Gastroesophageal sphincter (tissue), 4 donors: ENCODE data around the gene PLXNB3. TPM values are rescaled to one million over a fixed set of nuclear protein-coding genes. Genes with fewer than 3 reads are reported as not detected.
A peak's percentile ranks its signal among the peaks of the same experiment; 100 is the strongest.
"Not testable (repeated sequence)": the region's sequence is repeated elsewhere in the genome, so short reads cannot be mapped to it uniquely, and the experiment has no call there.

Experiments used
- ATAC-seq: fragments of 150-250 bp; one replicate; pipeline ENCODE4 v1.9.1; 2016; ENCODE audit warnings: mild to moderate bottlenecking, moderate library complexity
- H3K27ac ChIP-seq, 4 donors: fragments of 200-600 bp; sonication (generic) in 3 of 4; 1 replicate in 3 of 4; 2 replicates in 1 of 4; pipeline ENCODE4 v1.5.1; 2016 to 2019
- H3K27me3 ChIP-seq: fragments of 200-600 bp; sonication (generic); one replicate; pipeline ENCODE4 v1.5.1; 2019
- H3K36me3 ChIP-seq, 2 donors: fragments of 200-600 bp; sonication (generic); one replicate each; pipeline ENCODE4 v1.5.1; 2019; ENCODE audit warnings: control low read depth in 1 of 2
- H3K4me1 ChIP-seq, 3 donors: fragments of 200-600 bp; sonication (generic); 1 replicate in 2 of 3; 2 replicates in 1 of 3; pipeline ENCODE4 v1.5.1; 2016 to 2019; ENCODE audit warnings: control low read depth in 2 of 3
- H3K4me3 ChIP-seq, 2 donors: fragments of 200-600 bp; sonication (generic); one replicate each; pipeline ENCODE4 v1.5.1; 2019; ENCODE audit warnings: mild to moderate bottlenecking in 1 of 2, moderate library complexity in 1 of 2
- H3K9me3 ChIP-seq, 3 donors: fragments of 200-600 bp; sonication (generic); one replicate each; pipeline ENCODE4 v1.5.1; 2017 to 2019; ENCODE audit warnings: control low read depth in 2 of 3
- EP300 ChIP-seq: sonication (generic); formaldehyde crosslinking; IDR thresholded peaks from one replicate; pipeline ENCODE4 v1.6.1; 2017; ENCODE audit warnings: antibody characterized with exemption, mild to moderate bottlenecking
- POLR2A ChIP-seq, 2 donors: fragments of 450-650 bp; IDR thresholded peaks; one replicate each; pipeline ENCODE4 v1.6.1; 2017; ENCODE audit warnings: antibody characterized with exemption in 2 of 2, mild to moderate bottlenecking in 2 of 2, moderate library complexity in 1 of 2
- POLR2AphosphoS5 ChIP-seq: sonication (generic); formaldehyde crosslinking; IDR thresholded peaks from one replicate; pipeline ENCODE4 v1.6.1; 2017; ENCODE audit warnings: antibody characterized with exemption
- WGBS, 2 donors: methylation state at CpG; one replicate each; pipeline ENCODE4 v1.1.5; 2018; ENCODE audit warnings: low coverage in 1 of 2; 5-methylcytosine and 5-hydroxymethylcytosine counted together
- total RNA-seq, 4 donors: library from RNA; depleted of rRNA; stranded (reverse); fragments of >200 nt; gene quantifications; one replicate each; pipeline ENCODE4 v1.1.0, GENCODE V29; 2016
- TF ChIP-seq, protein P1 (sequence below), 4 experiments: fragments of 200-600 bp in 2 of 4; fragments of 450-650 bp in 2 of 4; sonication (generic) in 1 of 4; IDR thresholded peaks; one replicate each; pipeline ENCODE4 v1.5.1; 2017 to 2019; ENCODE audit warnings: antibody characterized with exemption in 4 of 4, mild to moderate bottlenecking in 2 of 4, moderate library complexity in 2 of 4

Gene PLXNB3
- total RNA-seq, 4 donors from 2014 or later = 9.2 to 19.2 (median 16.8) TPM

DNA sequence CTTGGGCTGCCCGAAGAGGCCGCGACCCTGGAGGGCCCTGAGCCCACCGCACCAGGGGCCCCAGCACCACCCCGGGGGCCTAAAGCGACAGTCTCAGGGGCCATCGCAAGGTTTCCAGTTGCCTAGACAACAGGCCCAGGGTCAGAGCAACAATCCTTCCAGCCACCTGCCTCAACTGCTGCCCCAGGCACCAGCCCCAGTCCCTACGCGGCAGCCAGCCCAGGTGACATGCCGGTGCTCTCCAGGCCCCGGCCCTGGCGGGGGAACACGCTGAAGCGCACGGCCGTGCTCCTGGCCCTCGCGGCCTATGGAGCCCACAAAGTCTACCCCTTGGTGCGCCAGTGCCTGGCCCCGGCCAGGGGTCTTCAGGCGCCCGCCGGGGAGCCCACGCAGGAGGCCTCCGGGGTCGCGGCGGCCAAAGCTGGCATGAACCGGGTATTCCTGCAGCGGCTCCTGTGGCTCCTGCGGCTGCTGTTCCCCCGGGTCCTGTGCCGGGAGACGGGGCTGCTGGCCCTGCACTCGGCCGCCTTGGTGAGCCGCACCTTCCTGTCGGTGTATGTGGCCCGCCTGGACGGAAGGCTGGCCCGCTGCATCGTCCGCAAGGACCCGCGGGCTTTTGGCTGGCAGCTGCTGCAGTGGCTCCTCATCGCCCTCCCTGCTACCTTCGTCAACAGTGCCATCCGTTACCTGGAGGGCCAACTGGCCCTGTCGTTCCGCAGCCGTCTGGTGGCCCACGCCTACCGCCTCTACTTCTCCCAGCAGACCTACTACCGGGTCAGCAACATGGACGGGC lies 38.8 kb upstream of the PLXNB3 start:
- H3K27me3 ChIP-seq = no peaks in the 10 kb centered on the region
- H3K4me3 ChIP-seq = peak overlapping the region; percentile 76 to 81
- no peak for TF ChIP-seq POLR2AphosphoS5
- peaks cover 0 to 22% of the 10 kb centered on the region in 2 donors for H3K36me3 ChIP-seq
- H3K9me3 ChIP-seq = no peaks in the 10 kb centered on the region
- peak overlapping the region; percentile 80 to 91 (median 87) for H3K27ac ChIP-seq
- peaks cover 0 to 62% (median 32%) of the 10 kb centered on the region in 3 donors for H3K4me1 ChIP-seq
- ATAC-seq = no peak
- WGBS, 2 donors = no CpG with 5 or more reads among the region's 55 CpGs

DNA sequence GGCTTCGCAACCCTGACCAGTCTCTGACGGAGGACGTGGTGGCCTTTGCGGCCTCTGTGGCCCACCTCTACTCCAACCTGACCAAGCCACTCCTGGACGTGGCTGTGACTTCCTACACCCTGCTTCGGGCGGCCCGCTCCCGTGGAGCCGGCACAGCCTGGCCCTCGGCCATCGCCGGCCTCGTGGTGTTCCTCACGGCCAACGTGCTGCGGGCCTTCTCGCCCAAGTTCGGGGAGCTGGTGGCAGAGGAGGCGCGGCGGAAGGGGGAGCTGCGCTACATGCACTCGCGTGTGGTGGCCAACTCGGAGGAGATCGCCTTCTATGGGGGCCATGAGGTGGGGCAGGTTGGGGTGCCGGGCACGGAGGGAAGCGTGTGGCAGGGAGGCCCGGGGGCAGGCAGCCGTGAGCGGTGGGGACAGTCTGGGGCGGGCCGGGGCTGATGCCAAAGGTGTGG lies 38.2 kb upstream of the PLXNB3 start:
- Histone ChIP-seq H3K4me3 (peak overlapping the region in 1 of 2 donors; percentile 76), H3K27ac (peak overlapping the region; percentile 70 to 91 (median 87)), H3K36me3 (peaks cover 0 to 19% of the 10 kb centered on the region in 2 donors), H3K27me3 (no peaks in the 10 kb centered on the region), H3K4me1 (peaks cover 0 to 62% (median 32%) of the 10 kb centered on the region in 3 donors), H3K9me3 (no peaks in the 10 kb centered on the region)
- TF ChIP-seq POLR2A (IDR thresholded peaks at IDR 0.05) = no peak
- no peak for TF ChIP-seq EP300
- no CpG with 5 or more reads among the region's 35 CpGs for WGBS, 2 donors
- no peak for ATAC-seq

DNA sequence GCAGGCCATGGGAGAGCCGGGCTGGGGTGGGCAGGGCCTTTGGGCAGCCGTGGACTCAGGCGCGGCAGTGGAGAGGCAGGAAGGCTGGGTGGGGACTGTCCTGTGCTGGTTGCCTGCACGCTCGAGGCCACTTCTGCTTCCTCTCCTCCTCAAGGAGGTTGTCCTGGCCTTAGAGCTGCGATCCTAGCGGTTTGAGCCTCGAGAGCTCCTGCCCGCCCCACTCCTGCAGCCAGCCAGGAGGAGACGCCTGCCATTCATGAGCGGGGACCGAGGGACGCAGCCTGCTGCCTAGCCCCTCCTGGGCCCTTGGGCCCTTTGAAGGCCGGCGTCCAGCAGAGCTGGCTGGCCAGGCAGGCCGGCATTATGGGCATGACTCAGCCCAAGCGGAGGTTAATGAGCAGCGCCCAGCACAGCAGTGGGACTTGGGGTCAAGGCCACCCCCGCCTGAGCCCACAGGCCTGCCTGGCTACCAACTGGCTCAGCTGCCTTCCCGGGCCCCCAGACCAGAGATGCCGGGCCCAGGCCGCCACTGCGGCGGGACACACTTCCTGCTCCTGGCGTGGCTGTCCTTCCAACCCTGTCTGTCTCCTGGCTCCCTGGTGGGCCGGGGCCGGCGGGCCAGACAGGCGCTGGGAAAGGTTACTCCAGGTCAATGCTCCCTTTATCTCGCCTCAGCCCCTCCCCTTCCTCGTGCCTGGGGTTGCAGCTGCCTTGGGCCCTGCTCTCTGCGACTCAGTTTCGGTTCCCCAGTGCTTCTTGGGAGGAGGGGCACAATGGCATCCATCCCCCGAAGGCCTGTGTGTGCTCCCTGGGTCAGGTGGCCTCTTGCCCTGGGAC lies 37.5 kb upstream of the PLXNB3 start:
- TF ChIP-seq POLR2AphosphoS5 = no peak
- TF ChIP-seq POLR2A (IDR thresholded peaks at IDR 0.05) = peak in 1 of 2 donors; percentile 26
- no peaks in the 10 kb centered on the region for H3K27me3 ChIP-seq
- peak overlapping the region; percentile 70 to 91 (median 87) for H3K27ac ChIP-seq
- WGBS, 2 donors = no CpG with 5 or more reads among the region's 35 CpGs
- peak overlapping the region in 1 of 2 donors; percentile 76 for H3K4me3 ChIP-seq
- H3K36me3 ChIP-seq = peaks cover 0 to 16% of the 10 kb centered on the region in 2 donors
- peak; percentile 8 for ATAC-seq
- H3K9me3 ChIP-seq = no peaks in the 10 kb centered on the region
- peaks cover 0 to 62% (median 32%) of the 10 kb centered on the region in 3 donors for H3K4me1 ChIP-seq

DNA sequence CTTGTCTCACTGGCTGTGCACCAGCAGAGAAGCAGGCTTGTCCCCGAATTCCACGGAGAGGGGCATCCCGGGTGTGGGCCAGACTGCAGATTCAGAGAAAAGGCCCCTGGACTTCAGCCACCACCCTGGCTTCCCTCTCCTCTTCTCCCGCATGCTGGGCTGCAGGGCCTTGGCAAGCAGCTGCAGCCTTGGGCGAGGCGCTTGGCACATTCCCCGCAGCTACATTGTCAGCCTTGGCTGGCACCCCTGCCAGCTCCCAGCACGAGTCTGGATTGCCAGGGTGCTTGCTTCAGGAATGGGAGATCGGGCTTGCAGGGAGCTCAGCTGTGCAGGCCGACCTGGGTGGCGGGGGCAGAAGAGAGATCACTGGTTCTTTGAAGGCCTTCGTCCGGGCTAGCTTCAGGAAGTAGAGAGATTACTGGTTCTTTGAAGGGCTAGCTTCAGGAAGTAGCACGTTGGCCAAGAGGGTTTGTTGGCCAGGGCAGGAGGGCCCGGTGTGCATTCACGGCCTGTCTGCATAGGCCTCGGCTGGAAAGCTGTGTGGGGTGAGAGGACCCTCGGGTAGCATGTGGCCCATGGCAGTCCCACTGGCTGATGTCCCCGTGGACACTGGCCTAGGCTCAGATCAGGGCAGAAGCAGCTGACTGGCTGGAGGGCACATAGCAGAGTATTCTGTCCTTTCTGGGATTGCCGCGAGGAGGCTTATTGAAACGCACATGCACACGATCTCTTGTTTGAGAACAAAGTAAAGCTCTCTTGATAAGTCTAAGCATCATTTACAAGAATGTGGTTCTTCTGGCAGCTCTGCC lies 36.7 kb upstream of the PLXNB3 start:
- H3K9me3 ChIP-seq = no peaks in the 10 kb centered on the region
- H3K4me3 ChIP-seq = peak overlapping the region in 1 of 2 donors; percentile 76
- peaks cover 0 to 58% (median 30%) of the 10 kb centered on the region in 3 donors for H3K4me1 ChIP-seq
- H3K36me3 ChIP-seq = peaks cover 0 to 21% of the 10 kb centered on the region in 2 donors
- no peaks in the 10 kb centered on the region for H3K27me3 ChIP-seq
- peak overlapping the region; percentile 24 to 91 (median 87) for H3K27ac ChIP-seq
- WGBS, 2 donors = 40% methylated on average over 1 of the region's 23 CpGs; no CpG with 5 or more reads in 1 of the 2 donors
- peak; percentile 23 for ATAC-seq
- TF ChIP-seq POLR2A (IDR thresholded peaks at IDR 0.05) = no peak
- TF ChIP-seq POLR2AphosphoS5 = peak; percentile 27

DNA sequence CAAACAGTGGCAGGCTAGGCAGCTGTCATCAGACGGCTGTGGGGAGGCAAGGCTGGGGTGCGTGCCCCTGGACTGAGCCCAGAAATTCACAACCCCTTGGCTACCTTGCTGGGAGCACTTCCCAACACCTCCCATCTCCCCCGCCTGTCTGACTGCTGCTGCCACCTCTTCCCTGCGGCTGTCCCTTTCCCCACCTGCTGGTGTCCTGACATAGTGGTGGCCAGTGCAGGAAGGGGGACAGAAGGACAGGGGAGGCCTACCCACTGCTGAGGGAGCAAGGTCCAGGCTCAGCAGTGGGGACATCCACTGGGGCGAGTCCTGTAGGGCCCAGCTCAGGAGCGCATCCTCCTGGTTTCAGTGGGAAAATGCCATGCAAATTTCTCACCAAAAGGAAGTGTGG lies 36.0 kb upstream of the PLXNB3 start:
- H3K27me3 ChIP-seq = no peaks in the 10 kb centered on the region

DNA sequence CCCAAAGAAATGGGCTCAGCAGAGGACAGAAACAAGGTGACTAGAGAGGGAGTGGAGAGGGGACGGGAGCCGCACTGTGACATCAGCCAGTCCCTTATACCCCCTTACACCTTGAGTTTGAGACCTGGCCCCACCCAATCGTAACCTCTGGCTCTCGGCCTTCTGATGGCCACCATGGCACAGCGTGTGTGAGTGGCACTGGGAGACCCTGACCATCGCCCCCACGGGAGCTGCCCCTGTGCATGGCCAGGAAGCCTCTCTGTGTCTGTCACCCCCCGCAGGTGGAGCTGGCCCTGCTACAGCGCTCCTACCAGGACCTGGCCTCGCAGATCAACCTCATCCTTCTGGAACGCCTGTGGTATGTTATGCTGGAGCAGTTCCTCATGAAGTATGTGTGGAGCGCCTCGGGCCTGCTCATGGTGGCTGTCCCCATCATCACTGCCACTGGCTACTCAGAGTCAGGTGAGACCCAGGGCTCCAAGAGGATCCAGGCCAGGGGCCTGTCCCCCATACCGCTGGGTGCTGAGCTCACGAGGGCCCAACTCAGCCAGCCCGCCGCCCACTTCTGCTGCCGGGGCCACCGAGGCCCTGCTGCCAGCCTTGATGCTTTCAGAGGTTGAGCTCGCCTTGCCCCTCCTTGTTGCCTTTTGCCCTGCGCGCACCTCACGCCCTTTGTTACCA lies 35.0 kb upstream of the PLXNB3 start:
- no peak overlapping the region for H3K4me3 ChIP-seq
- WGBS, 2 donors = 70% methylated on average over 3 of the region's 23 CpGs; no CpG with 5 or more reads in 1 of the 2 donors
- ATAC-seq = no peak
- no peak overlapping the region for H3K27ac ChIP-seq
- H3K36me3 ChIP-seq = peaks cover 0 to 31% of the 10 kb centered on the region in 2 donors
- TF ChIP-seq POLR2A (IDR thresholded peaks at IDR 0.05) (no peak), POLR2AphosphoS5 (no peak), EP300 (no peak)
- TF ChIP-seq, protein P1, sequence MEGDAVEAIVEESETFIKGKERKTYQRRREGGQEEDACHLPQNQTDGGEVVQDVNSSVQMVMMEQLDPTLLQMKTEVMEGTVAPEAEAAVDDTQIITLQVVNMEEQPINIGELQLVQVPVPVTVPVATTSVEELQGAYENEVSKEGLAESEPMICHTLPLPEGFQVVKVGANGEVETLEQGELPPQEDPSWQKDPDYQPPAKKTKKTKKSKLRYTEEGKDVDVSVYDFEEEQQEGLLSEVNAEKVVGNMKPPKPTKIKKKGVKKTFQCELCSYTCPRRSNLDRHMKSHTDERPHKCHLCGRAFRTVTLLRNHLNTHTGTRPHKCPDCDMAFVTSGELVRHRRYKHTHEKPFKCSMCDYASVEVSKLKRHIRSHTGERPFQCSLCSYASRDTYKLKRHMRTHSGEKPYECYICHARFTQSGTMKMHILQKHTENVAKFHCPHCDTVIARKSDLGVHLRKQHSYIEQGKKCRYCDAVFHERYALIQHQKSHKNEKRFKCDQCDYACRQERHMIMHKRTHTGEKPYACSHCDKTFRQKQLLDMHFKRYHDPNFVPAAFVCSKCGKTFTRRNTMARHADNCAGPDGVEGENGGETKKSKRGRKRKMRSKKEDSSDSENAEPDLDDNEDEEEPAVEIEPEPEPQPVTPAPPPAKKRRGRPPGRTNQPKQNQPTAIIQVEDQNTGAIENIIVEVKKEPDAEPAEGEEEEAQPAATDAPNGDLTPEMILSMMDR (IDR thresholded peaks at IDR 0.05) = no peak
- H3K4me1 ChIP-seq = peaks cover 0 to 47% (median 26%) of the 10 kb centered on the region in 3 donors
- no peaks in the 10 kb centered on the region for H3K27me3 ChIP-seq
- no peaks in the 10 kb centered on the region for H3K9me3 ChIP-seq

More for the DNA sequence above, 36.0 kb upstream of the PLXNB3 start:
- ATAC-seq = no peak
- peaks cover 0 to 24% of the 10 kb centered on the region in 2 donors for H3K36me3 ChIP-seq
- TF ChIP-seq EP300 = no peak
- no peak for TF ChIP-seq POLR2A (IDR thresholded peaks at IDR 0.05)
- H3K4me3 ChIP-seq = no peak overlapping the region
- peaks cover 0 to 50% (median 26%) of the 10 kb centered on the region in 3 donors for H3K4me1 ChIP-seq
- no CpG with 5 or more reads among the region's 6 CpGs for WGBS, 2 donors
- H3K27ac ChIP-seq = peak overlapping the region in 3 of 4 donors; percentile 85 to 91 (median 89)
- no peaks in the 10 kb centered on the region for H3K9me3 ChIP-seq

DNA sequence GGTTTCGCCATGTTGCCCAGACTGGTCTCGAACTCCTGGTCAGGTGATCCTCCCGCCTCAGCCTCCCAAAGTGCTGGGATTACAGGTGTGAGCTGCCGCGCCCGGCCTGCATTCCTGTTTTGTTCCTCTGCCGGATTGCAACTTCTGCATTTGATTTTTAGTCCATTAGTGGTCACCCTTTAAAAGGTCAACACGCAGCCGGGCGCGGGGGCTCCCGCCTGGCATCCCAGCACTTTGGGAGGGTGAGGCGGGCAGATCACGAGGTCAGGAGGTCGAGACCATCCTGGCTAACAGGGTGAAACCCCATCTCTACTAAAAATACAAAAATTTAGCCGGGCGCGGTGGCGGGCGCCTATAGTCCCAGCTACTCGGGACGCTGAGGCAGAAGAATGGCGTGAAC lies 33.9 kb upstream of the PLXNB3 start:
- WGBS, 2 donors = 67% methylated on average over 2 of the region's 23 CpGs; no CpG with 5 or more reads in 1 of the 2 donors
- H3K27me3 ChIP-seq, H3K4me3 ChIP-seq, H3K9me3 ChIP-seq, ATAC-seq, H3K27ac ChIP-seq: not testable (repeated sequence)
- peaks cover 0 to 31% of the 10 kb centered on the region in 2 donors for H3K36me3 ChIP-seq
- peaks cover 0 to 43% (median 24%) of the 10 kb centered on the region in 3 donors for H3K4me1 ChIP-seq
